Measurements from ENCODE around the gene AGFG2.

AGFG2 gene

DNA sequence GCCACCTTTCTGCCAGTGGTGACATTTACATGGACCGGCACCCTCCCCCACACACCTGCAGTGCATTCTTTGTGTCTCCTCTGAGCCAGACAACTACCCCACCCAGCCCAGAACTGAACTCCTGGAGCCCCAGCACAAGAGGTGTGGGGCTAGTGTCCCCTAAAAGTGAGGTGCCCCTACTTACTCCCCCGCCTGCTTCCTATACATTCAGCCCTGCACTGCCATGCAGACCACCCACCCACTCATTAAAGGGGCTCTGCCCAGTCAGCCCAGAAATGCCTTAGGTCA is 32.8 kb downstream of the AGFG2 start:
- no peaks in the 10 kb centered on the region for H3K4me1 ChIP-seq (ENCODE audit: low read length)
- H3K79me2 ChIP-seq (ENCODE audit: low read length) = no peaks in the 10 kb centered on the region
- no peak overlapping the region for H3K4me2 ChIP-seq (ENCODE audit: low read depth, low read length)
- no peaks in the 10 kb centered on the region for H3K9me3 ChIP-seq (replicated peaks; ENCODE audit: insufficient read depth, low read length)
- H3F3A ChIP-seq (ENCODE audit: insufficient read depth, low read length) = no peaks in the 10 kb centered on the region
- H3K36me3 ChIP-seq (replicated peaks; ENCODE audit: insufficient read depth, low read length) = no peaks in the 10 kb centered on the region
- no peak overlapping the region for H2AFZ ChIP-seq (ENCODE audit: low read length)
- no peak for TF ChIP-seq EZH2phosphoT487 (IDR thresholded peaks at IDR 0.05; ENCODE audit: low read length)
- TF ChIP-seq, protein P1, sequence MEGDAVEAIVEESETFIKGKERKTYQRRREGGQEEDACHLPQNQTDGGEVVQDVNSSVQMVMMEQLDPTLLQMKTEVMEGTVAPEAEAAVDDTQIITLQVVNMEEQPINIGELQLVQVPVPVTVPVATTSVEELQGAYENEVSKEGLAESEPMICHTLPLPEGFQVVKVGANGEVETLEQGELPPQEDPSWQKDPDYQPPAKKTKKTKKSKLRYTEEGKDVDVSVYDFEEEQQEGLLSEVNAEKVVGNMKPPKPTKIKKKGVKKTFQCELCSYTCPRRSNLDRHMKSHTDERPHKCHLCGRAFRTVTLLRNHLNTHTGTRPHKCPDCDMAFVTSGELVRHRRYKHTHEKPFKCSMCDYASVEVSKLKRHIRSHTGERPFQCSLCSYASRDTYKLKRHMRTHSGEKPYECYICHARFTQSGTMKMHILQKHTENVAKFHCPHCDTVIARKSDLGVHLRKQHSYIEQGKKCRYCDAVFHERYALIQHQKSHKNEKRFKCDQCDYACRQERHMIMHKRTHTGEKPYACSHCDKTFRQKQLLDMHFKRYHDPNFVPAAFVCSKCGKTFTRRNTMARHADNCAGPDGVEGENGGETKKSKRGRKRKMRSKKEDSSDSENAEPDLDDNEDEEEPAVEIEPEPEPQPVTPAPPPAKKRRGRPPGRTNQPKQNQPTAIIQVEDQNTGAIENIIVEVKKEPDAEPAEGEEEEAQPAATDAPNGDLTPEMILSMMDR (IDR thresholded peaks at IDR 0.05; ENCODE audit: low read length) = no peak
- no peak for TF ChIP-seq EZH2 (optimal IDR thresholded peaks at IDR 0.05; ENCODE audit: low read depth, low read length)
- DNase-seq = no peak
- no peak overlapping the region for H3K27ac ChIP-seq (ENCODE audit: low read length)
- H4K20me1 ChIP-seq (ENCODE audit: insufficient read depth, low read length) = no peaks in the 10 kb centered on the region
- no peak overlapping the region for H3K9ac ChIP-seq (ENCODE audit: low read length)
- peaks cover 11% of the 10 kb centered on the region for H3K27me3 ChIP-seq (replicated peaks; ENCODE audit: insufficient read depth, low read length)
- no peak overlapping the region for H3K4me3 ChIP-seq (ENCODE audit: low read length)
- H3K9me2 ChIP-seq (replicated peaks; ENCODE audit: insufficient read depth, low read length) = no peaks in the 10 kb centered on the region

DNA sequence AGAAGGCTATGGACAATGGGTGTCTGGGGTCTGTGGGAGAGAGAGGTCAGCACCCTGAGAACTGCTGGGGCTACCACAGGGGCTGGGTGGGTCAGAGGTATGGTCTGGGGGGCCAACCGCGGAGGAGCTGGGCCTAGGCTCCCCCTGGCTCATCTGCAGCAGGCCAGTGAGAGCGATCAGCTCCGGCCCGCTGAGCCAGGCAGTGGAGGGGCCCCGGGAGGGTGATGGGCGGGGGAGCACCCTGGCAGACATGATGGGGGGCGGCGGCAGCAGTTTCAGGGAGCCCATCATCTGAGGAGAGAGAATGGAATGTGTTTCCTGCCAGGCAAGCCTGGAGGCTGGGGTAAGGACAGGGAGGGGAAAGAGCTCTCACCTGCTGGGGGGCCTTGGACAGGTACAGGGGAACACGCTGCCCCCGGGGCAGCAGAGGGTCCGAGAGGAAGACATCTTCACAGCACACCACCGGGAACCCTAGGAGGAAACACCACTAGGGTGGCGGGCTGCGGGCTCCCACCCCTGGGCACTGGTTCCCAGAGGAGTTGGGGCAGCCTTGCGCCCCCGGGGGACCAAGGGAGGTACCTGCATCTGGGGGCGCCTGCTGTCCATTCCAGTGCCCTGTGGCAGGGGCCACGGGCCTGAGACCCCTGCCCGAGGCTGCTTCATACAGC is 33.4 kb downstream of the AGFG2 start:
- Histone ChIP-seq H3K4me3 (ENCODE audit: low read length) (no peak overlapping the region), H3K4me2 (ENCODE audit: low read depth, low read length) (no peak overlapping the region), H3K9me2 (replicated peaks; ENCODE audit: insufficient read depth, low read length) (no peaks in the 10 kb centered on the region), H3K79me2 (ENCODE audit: low read length) (no peaks in the 10 kb centered on the region), H3K4me1 (ENCODE audit: low read length) (no peaks in the 10 kb centered on the region), H4K20me1 (ENCODE audit: insufficient read depth, low read length) (no peaks in the 10 kb centered on the region), H2AFZ (ENCODE audit: low read length) (no peak overlapping the region), H3K27ac (ENCODE audit: low read length) (no peak overlapping the region), H3F3A (ENCODE audit: insufficient read depth, low read length) (no peaks in the 10 kb centered on the region), H3K9me3 (replicated peaks; ENCODE audit: insufficient read depth, low read length) (no peaks in the 10 kb centered on the region), H3K27me3 (replicated peaks; ENCODE audit: insufficient read depth, low read length) (peaks cover 11% of the 10 kb centered on the region), H3K36me3 (replicated peaks; ENCODE audit: insufficient read depth, low read length) (no peaks in the 10 kb centered on the region), H3K9ac (ENCODE audit: low read length) (no peak overlapping the region)
- TF ChIP-seq, protein P1 (IDR thresholded peaks at IDR 0.05; ENCODE audit: low read length) = no peak
- TF ChIP-seq EZH2phosphoT487 (IDR thresholded peaks at IDR 0.05; ENCODE audit: low read length) (no peak), EZH2 (optimal IDR thresholded peaks at IDR 0.05; ENCODE audit: low read depth, low read length) (no peak)
- DNase-seq = no peak

DNA sequence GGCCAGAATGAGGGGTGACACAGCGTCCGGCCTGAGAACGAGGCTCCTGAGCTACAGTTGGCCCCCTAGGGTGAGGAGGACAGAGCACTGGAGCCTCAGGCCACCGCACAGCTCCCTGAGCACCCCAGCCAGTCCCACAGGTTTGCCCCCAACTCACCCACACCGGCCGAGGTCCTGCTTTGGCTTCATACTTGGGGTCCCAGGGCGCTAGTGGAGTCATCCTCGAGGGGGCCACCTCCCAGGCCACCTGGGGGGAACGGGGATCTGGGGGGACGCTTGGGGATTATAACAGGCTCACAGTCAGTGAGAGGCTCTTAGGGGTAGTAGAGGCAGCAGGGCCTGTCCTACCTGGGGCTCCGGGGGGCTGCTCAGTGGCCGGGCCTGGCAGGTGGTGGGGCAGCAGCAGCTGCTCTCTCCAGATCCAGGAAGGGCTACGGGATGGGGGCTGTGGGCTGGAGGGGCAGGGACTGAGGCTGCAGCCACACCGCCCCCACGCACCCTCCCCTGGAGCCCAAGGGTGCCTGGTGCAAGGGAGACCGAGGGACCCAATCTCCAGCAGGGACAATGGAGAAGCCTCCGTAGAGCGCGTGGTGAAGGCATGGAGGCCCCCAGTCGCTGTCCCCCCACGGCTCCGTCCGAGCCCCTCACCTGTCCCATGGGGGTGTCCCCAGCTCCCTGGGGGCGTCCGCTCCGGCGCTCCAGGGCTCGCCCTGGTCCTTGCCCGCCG is 34.1 kb downstream of the AGFG2 start:
- Histone ChIP-seq H3K79me2 (ENCODE audit: low read length) (no peaks in the 10 kb centered on the region), H3K4me3 (ENCODE audit: low read length) (no peak overlapping the region), H3K9me2 (replicated peaks; ENCODE audit: insufficient read depth, low read length) (no peaks in the 10 kb centered on the region), H2AFZ (ENCODE audit: low read length) (no peak overlapping the region), H3K9ac (ENCODE audit: low read length) (no peak overlapping the region), H3K36me3 (replicated peaks; ENCODE audit: insufficient read depth, low read length) (no peaks in the 10 kb centered on the region), H3K4me1 (ENCODE audit: low read length) (no peaks in the 10 kb centered on the region), H4K20me1 (ENCODE audit: insufficient read depth, low read length) (no peaks in the 10 kb centered on the region), H3K9me3 (replicated peaks; ENCODE audit: insufficient read depth, low read length) (no peaks in the 10 kb centered on the region), H3K4me2 (ENCODE audit: low read depth, low read length) (no peak overlapping the region), H3K27ac (ENCODE audit: low read length) (no peak overlapping the region), H3K27me3 (replicated peaks; ENCODE audit: insufficient read depth, low read length) (peaks cover 11% of the 10 kb centered on the region), H3F3A (ENCODE audit: insufficient read depth, low read length) (no peaks in the 10 kb centered on the region)
- no peak for TF ChIP-seq EZH2 (optimal IDR thresholded peaks at IDR 0.05; ENCODE audit: low read depth, low read length)
- DNase-seq = no peak
